Measurements from ENCODE around the gene TUBB3. TPM values are rescaled to one million over a fixed set of nuclear protein-coding genes. Genes with fewer than 3 reads are reported as not detected.

Gene TUBB3
- total and polyA plus RNA-seq, 2 of the 8 experiments (the other 6 are each of a cell fraction or from before 2014, with no cell fraction given): 275 to 393 TPM

GRCh38 chr16:89907055-89907814, 15.9 kb upstream of the TUBB3 start (continued):
- TF ChIP-seq BRCA1 (IDR thresholded peaks at IDR 0.05; ENCODE audit: low read depth, low read length): no peak
- no peak for TF ChIP-seq MAFK (IDR thresholded peaks at IDR 0.05; ENCODE audit: low read depth, low read length)
- TF ChIP-seq RAD21 (IDR thresholded peaks at IDR 0.05 in 1 of 2, conservative IDR thresholded peaks at IDR 0.05 in 1 of 2; ENCODE audit: low read depth in 2 of 2, low read length in 2 of 2): no peak
- TF ChIP-seq FOSL1 (IDR thresholded peaks at IDR 0.05; ENCODE audit: insufficient read depth, low read depth, low read length): no peak
- no peak for TF ChIP-seq SAP30 (IDR thresholded peaks at IDR 0.05; ENCODE audit: insufficient read depth, insufficient replicate concordance, low read length)
- TF ChIP-seq SIX5 (IDR thresholded peaks at IDR 0.05; ENCODE audit: low read depth, low read length): no peak
- TF ChIP-seq SIRT6 (IDR thresholded peaks at IDR 0.05; ENCODE audit: low read length): no peak
- TF ChIP-seq CHD1 (IDR thresholded peaks at IDR 0.05; ENCODE audit: low read depth, low read length): no peak
